ENCODE results near the gene BICDL1. TPM values are rescaled to one million over a fixed set of nuclear protein-coding genes. Genes with fewer than 3 reads are reported as not detected.
A peak's percentile ranks its signal among the peaks of the same experiment; 100 is the strongest.

BICDL1 gene
- total RNA-seq, 2 experiments from 2014 or later, result 44.6 to 44.7 TPM

GRCh38 chr12:119989361-119989730 lies 310 bp downstream of the BICDL1 start:
- Mint-ChIP-seq H3K36me3 (ENCODE audit: low read depth) (peaks cover 18% of the 10 kb centered on the region), H3K27ac (no peak overlapping the region), H3K27me3 (peaks cover 9% of the 10 kb centered on the region), H3K9me3 (no peaks in the 10 kb centered on the region), H3K4me1 (peaks cover 41% of the 10 kb centered on the region), H3K4me3 (peak overlapping the region; percentile 79)
- DNase-seq, result no peak
- POLR2A ChIA-PET, result interaction anchor here (0.9 to 4.4 kb wide), 23 partner anchors 9 to 322 kb away, joined by 3 to 95 read pairs (median 6); partner anchors contain the start of genes PRKAB1, PXN, RAB35 and RNU4-1
- CTCF ChIA-PET, result interaction anchor here (0.7 to 2.6 kb wide), 10 partner anchors 12 to 212 kb away, joined by 3 to 29 read pairs (median 4); partner anchors contain the start of gene RPLP0

GRCh38 chr12:119989731-119990381 lies 820 bp downstream of the BICDL1 start:
- Mint-ChIP-seq H3K4me1 (peaks cover 41% of the 10 kb centered on the region), H3K4me3 (peak overlapping the region; percentile 78), H3K9me3 (no peaks in the 10 kb centered on the region), H3K36me3 (ENCODE audit: low read depth) (peaks cover 22% of the 10 kb centered on the region), H3K27me3 (peaks cover 6% of the 10 kb centered on the region), H3K27ac (no peak overlapping the region)
- ChIA-PET POLR2A (interaction anchor here (0.7 to 4.4 kb wide), 23 partner anchors 10 to 302 kb away, joined by 3 to 95 read pairs (median 5); partner anchors contain the start of genes PXN, RAB35, RNU4-1 and RNU4-2), CTCF (interaction anchor here (0.7 to 2.6 kb wide), 9 partner anchors 10 to 211 kb away, joined by 3 to 29 read pairs (median 6); partner anchors contain the start of genes RAB35 and RPLP0)
- peak; percentile 84 for DNase-seq

- no peak overlapping the region for H3K27ac Mint-ChIP-seq
- H3K4me1 Mint-ChIP-seq, result peaks cover 41% of the 10 kb centered on the region
- POLR2A ChIA-PET, result interaction anchor here (0.7 to 4.4 kb wide), 18 partner anchors 9 to 301 kb away, joined by 3 to 95 read pairs (median 6); partner anchors contain the start of genes PXN, RAB35, RNU4-1 and RNU4-2
- peaks cover 23% of the 10 kb centered on the region for H3K36me3 Mint-ChIP-seq (ENCODE audit: low read depth)
- CTCF ChIA-PET, result interaction anchor here (1.0 to 2.6 kb wide), 7 partner anchors 9 to 211 kb away, joined by 4 to 29 read pairs (median 6); partner anchors contain the start of genes RAB35 and RPLP0
- peak overlapping the region; percentile 78 for H3K4me3 Mint-ChIP-seq
- peaks cover 4% of the 10 kb centered on the region for H3K27me3 Mint-ChIP-seq
- no peak for DNase-seq
- no peaks in the 10 kb centered on the region for H3K9me3 Mint-ChIP-seq
Measured at GRCh38 chr12:119990382-119990874, 1.4 kb downstream of the BICDL1 start.

- DNase-seq, result no peak
- Mint-ChIP-seq H3K4me1 (peaks cover 41% of the 10 kb centered on the region), H3K4me3 (no peak overlapping the region), H3K27me3 (no peaks in the 10 kb centered on the region), H3K27ac (no peak overlapping the region), H3K9me3 (no peaks in the 10 kb centered on the region), H3K36me3 (ENCODE audit: low read depth) (peaks cover 33% of the 10 kb centered on the region)
- ChIA-PET CTCF (no interaction called here), POLR2A (interaction anchor here (4.0 to 4.4 kb wide), 2 partner anchors 15 to 20 kb away, joined by 87 to 95 read pairs; no protein-coding TSS in a partner anchor)
Measured at GRCh38 chr12:119992129-119992705, 3.2 kb downstream of the BICDL1 start.

- peaks cover 48% of the 10 kb centered on the region for H3K36me3 Mint-ChIP-seq (ENCODE audit: low read depth)
- POLR2A ChIA-PET, result interaction anchor here (1.0 to 1.2 kb wide), 2 partner anchors 12 to 20 kb away, joined by 3 read pairs; no protein-coding TSS in a partner anchor
- H3K27me3 Mint-ChIP-seq, result no peaks in the 10 kb centered on the region
- H3K4me1 Mint-ChIP-seq, result peaks cover 37% of the 10 kb centered on the region
- H3K27ac Mint-ChIP-seq, result no peak overlapping the region
- no peak for DNase-seq
- H3K4me3 Mint-ChIP-seq, result no peak overlapping the region
- no peaks in the 10 kb centered on the region for H3K9me3 Mint-ChIP-seq
- CTCF ChIA-PET, result interaction anchor here (1.0 kb wide), 1 partner anchor 12 kb away, joined by 3 read pairs; no protein-coding TSS in a partner anchor
Measured at GRCh38 chr12:119994892-119995658, 6.0 kb downstream of the BICDL1 start.

GRCh38 chr12:119996417-119996816 lies 7.4 kb downstream of the BICDL1 start:
- DNase-seq, result no peak
- POLR2A ChIA-PET, result interaction anchor here (1.3 kb wide), 1 partner anchor 10 kb away, joined by 4 read pairs; no protein-coding TSS in a partner anchor
- CTCF ChIA-PET, result interaction anchor here (0.9 kb wide), 1 partner anchor 205 kb away, joined by 3 read pairs; the partner anchor contains the start of gene RPLP0
- Mint-ChIP-seq H3K27me3 (no peaks in the 10 kb centered on the region), H3K4me3 (no peak overlapping the region), H3K27ac (no peak overlapping the region), H3K36me3 (ENCODE audit: low read depth) (peaks cover 56% of the 10 kb centered on the region), H3K9me3 (no peaks in the 10 kb centered on the region), H3K4me1 (peaks cover 24% of the 10 kb centered on the region)

GRCh38 chr12:119998471-119999245 lies 9.6 kb downstream of the BICDL1 start:
- ChIA-PET CTCF (interaction anchor here (1.5 to 1.8 kb wide), 2 partner anchors 8 to 112 kb away, joined by 3 to 6 read pairs; no protein-coding TSS in a partner anchor), POLR2A (interaction anchor here (4.0 kb wide), 1 partner anchor 9 kb away, joined by 17 read pairs; the partner anchor contains the start of gene BICDL1)
- Mint-ChIP-seq H3K27me3 (no peaks in the 10 kb centered on the region), H3K36me3 (ENCODE audit: low read depth) (peaks cover 53% of the 10 kb centered on the region), H3K9me3 (no peaks in the 10 kb centered on the region), H3K4me1 (peaks cover 8% of the 10 kb centered on the region), H3K27ac (no peak overlapping the region), H3K4me3 (no peak overlapping the region)
- DNase-seq, result no peak

GRCh38 chr12:120000556-120000955 lies 11.5 kb downstream of the BICDL1 start:
- ChIA-PET CTCF (interaction anchor here (1.0 to 1.8 kb wide), 2 partner anchors 10 to 12 kb away, joined by 3 to 6 read pairs; partner anchors contain the start of gene BICDL1), POLR2A (interaction anchor here (4.0 kb wide), 1 partner anchor 11 kb away, joined by 17 read pairs; the partner anchor contains the start of gene BICDL1)
- no peak for DNase-seq
- Mint-ChIP-seq H3K27ac (no peak overlapping the region), H3K4me1 (peaks cover 8% of the 10 kb centered on the region), H3K4me3 (no peak overlapping the region), H3K36me3 (ENCODE audit: low read depth) (peaks cover 48% of the 10 kb centered on the region), H3K9me3 (no peaks in the 10 kb centered on the region), H3K27me3 (no peaks in the 10 kb centered on the region)

GRCh38 chr12:120006258-120006975 lies 17.4 kb downstream of the BICDL1 start:
- no peaks in the 10 kb centered on the region for H3K9me3 Mint-ChIP-seq
- peaks cover 49% of the 10 kb centered on the region for H3K4me1 Mint-ChIP-seq
- peak; percentile 24 for DNase-seq
- peak overlapping the region; percentile 1 for H3K4me3 Mint-ChIP-seq
- peaks cover 32% of the 10 kb centered on the region for H3K36me3 Mint-ChIP-seq (ENCODE audit: low read depth)
- ChIA-PET CTCF (interaction anchor here (0.8 to 2.9 kb wide), 5 partner anchors 9 to 153 kb away, joined by 3 to 29 read pairs (median 4); partner anchors contain the start of gene BICDL1), POLR2A (interaction anchor here (0.7 to 3.9 kb wide), 14 partner anchors 8 to 287 kb away, joined by 3 to 95 read pairs (median 4); partner anchors contain the start of genes BICDL1, RAB35, RNU4-1 and RNU4-2)
- H3K27me3 Mint-ChIP-seq, result no peaks in the 10 kb centered on the region
- peak overlapping the region; percentile 82 for H3K27ac Mint-ChIP-seq

GRCh38 chr12:120007272-120007671 lies 18.2 kb downstream of the BICDL1 start:
- POLR2A ChIA-PET, result interaction anchor here (0.7 to 3.9 kb wide), 13 partner anchors 8 to 286 kb away, joined by 3 to 95 read pairs (median 4); partner anchors contain the start of genes BICDL1, RAB35, RNU4-1 and RNU4-2
- DNase-seq, result peak; percentile 72
- Mint-ChIP-seq H3K36me3 (ENCODE audit: low read depth) (peaks cover 33% of the 10 kb centered on the region), H3K4me3 (peak overlapping the region; percentile 1), H3K9me3 (no peaks in the 10 kb centered on the region), H3K4me1 (peaks cover 57% of the 10 kb centered on the region), H3K27ac (peak overlapping the region; percentile 82), H3K27me3 (no peaks in the 10 kb centered on the region)
- CTCF ChIA-PET, result interaction anchor here (0.6 to 2.9 kb wide), 7 partner anchors 10 to 1291 kb away, joined by 3 to 29 read pairs (median 4); partner anchors contain the start of gene BICDL1
